Measurements from ENCODE around the gene MBD3L4.
A peak's percentile ranks its signal among the peaks of the same experiment; 100 is the strongest.
"Not testable (repeated sequence)": the region's sequence is repeated elsewhere in the genome, so short reads cannot be mapped to it uniquely, and the experiment has no call there.

The MBD3L4 gene

DNA sequence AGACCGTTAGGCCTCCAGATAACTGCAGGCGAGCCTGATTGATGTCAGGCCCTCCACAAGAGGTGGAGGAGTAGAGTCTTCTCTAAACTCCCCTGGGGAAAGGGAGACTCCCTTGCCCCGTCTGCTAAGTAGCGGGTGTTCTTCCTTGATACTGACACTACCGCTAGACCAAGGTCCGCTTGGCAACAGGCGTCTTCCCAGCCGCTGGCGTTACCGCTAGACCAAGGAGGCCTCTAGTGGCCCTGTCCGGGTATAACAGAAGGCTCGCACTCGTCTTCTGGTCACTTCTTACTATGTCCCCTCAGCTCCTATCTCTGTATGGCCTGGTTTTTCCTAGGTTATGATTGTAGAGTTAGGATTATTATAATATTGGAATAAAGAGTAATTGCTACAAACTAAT, 27.1 kb upstream of the MBD3L4 start:
- TF ChIP-seq, protein P1, sequence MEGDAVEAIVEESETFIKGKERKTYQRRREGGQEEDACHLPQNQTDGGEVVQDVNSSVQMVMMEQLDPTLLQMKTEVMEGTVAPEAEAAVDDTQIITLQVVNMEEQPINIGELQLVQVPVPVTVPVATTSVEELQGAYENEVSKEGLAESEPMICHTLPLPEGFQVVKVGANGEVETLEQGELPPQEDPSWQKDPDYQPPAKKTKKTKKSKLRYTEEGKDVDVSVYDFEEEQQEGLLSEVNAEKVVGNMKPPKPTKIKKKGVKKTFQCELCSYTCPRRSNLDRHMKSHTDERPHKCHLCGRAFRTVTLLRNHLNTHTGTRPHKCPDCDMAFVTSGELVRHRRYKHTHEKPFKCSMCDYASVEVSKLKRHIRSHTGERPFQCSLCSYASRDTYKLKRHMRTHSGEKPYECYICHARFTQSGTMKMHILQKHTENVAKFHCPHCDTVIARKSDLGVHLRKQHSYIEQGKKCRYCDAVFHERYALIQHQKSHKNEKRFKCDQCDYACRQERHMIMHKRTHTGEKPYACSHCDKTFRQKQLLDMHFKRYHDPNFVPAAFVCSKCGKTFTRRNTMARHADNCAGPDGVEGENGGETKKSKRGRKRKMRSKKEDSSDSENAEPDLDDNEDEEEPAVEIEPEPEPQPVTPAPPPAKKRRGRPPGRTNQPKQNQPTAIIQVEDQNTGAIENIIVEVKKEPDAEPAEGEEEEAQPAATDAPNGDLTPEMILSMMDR (IDR thresholded peaks at IDR 0.05; ENCODE audit: low read depth, low read length, missing control alignments): peak; percentile 52
- H3K4me3 ChIP-seq (ENCODE audit: low read depth, low read length); H3K36me3 ChIP-seq (replicated peaks); H3K27me3 ChIP-seq (replicated peaks); H3K27ac ChIP-seq; in situ Hi-C loops (cut with HindIII; ENCODE audit: low pct_ligation_motif_present, low sequenced_read_pairs): not testable (repeated sequence)
- DNase-seq: peak; percentile 9

GRCh38 chr19:7063764-7064418, 23.9 kb upstream of the MBD3L4 start:
- DNase-seq: no peak
- Histone ChIP-seq H3K27me3 (replicated peaks) (no peaks in the 10 kb centered on the region), H3K4me3 (ENCODE audit: low read depth, low read length) (no peak overlapping the region), H3K36me3 (replicated peaks) (no peaks in the 10 kb centered on the region), H3K27ac (no peak overlapping the region)
- in situ Hi-C loops (cut with HindIII; ENCODE audit: low pct_ligation_motif_present, low sequenced_read_pairs): no loop called here
- TF ChIP-seq, protein P1 (IDR thresholded peaks at IDR 0.05; ENCODE audit: low read depth, low read length, missing control alignments): no peak

DNA sequence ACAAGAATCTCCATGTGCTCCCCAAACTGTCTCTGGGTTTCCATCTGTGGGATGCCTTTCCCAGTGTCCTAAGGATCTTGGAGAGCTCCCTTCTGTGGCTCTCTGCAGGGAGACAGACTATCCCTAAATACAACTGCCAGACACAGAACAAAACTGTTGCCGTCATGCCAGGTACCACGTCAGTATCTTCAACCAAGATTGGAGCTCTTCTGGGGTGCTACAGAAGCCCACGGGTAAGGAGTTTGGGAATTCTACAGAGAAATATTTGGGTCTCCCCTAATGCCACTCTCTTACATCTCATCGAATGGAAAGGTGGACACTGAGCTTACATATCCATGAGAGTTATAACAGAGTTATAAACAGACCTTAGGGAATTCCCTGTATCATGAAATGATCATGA, 23.4 kb upstream of the MBD3L4 start:
- TF ChIP-seq, protein P1 (IDR thresholded peaks at IDR 0.05; ENCODE audit: low read depth, low read length, missing control alignments): no peak
- DNase-seq: no peak
- no peaks in the 10 kb centered on the region for H3K36me3 ChIP-seq (replicated peaks)
- in situ Hi-C loops (cut with HindIII; ENCODE audit: low pct_ligation_motif_present, low sequenced_read_pairs): no loop called here
- H3K27ac ChIP-seq: no peak overlapping the region
- H3K4me3 ChIP-seq (ENCODE audit: low read depth, low read length): no peak overlapping the region
- no peaks in the 10 kb centered on the region for H3K27me3 ChIP-seq (replicated peaks)

GRCh38 chr19:7059977-7060376, 20.0 kb upstream of the MBD3L4 start:
- H3K4me3 ChIP-seq (ENCODE audit: low read depth, low read length); DNase-seq; H3K27ac ChIP-seq; in situ Hi-C loops (cut with HindIII; ENCODE audit: low pct_ligation_motif_present, low sequenced_read_pairs); H3K36me3 ChIP-seq (replicated peaks); H3K27me3 ChIP-seq (replicated peaks): not testable (repeated sequence)

DNA sequence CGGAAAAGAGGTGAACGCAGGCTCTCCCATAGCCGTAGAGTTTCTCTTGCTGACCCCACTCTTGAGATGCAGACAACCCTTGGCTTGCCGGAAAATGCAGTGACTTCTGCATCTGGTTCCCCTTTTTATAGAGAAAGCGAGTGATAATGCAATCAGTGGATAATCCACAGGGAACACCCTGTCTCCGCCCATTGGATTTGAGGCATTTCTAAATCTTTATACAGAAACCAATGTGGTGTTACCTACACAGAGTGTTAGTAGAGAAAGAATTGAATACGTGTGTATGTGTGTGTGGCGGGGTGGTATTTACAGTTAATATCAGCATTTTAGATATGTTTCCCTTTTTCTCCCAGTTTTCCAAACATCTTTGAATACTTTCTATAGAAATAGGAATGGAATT, 18.6 kb upstream of the MBD3L4 start, which contains the start of gene MBD3L3:
MBD3L3 (minus strand) TSS at position 101 of the 400 bp plus-strand sequence; CDS start at position 30, 71 bp downstream.
- in situ Hi-C loops (cut with HindIII; ENCODE audit: low pct_ligation_motif_present, low sequenced_read_pairs); H3K27ac ChIP-seq; H3K27me3 ChIP-seq (replicated peaks); H3K36me3 ChIP-seq (replicated peaks); H3K4me3 ChIP-seq (ENCODE audit: low read depth, low read length); DNase-seq: not testable (repeated sequence)

DNA sequence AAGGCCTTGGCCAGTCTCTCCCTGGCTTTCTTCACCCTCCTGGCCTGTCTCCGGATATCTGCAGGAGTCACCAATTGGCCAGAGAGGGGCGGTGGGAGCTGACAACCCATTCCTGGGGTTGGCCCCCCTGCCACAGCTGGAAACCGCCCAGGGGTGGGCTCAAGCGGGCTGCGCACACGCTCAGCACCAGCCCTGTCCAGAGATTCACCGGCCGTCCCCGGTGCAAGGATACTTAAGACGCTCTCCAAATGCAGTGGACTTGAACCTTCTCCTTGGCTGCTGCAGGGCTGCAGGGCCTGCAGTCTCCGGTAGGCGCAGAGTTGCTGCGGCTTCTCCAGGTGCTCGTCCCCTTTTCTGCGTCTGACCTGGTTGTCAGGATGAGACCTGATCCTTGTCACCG, 16.4 kb upstream of the MBD3L4 start:
- H3K4me3 ChIP-seq (ENCODE audit: low read depth, low read length); H3K36me3 ChIP-seq (replicated peaks); in situ Hi-C loops (cut with HindIII; ENCODE audit: low pct_ligation_motif_present, low sequenced_read_pairs); H3K27ac ChIP-seq; H3K27me3 ChIP-seq (replicated peaks); DNase-seq: not testable (repeated sequence)

GRCh38 chr19:7055679-7056078, 15.7 kb upstream of the MBD3L4 start:
- H3K4me3 ChIP-seq (ENCODE audit: low read depth, low read length); H3K27me3 ChIP-seq (replicated peaks); H3K36me3 ChIP-seq (replicated peaks); in situ Hi-C loops (cut with HindIII; ENCODE audit: low pct_ligation_motif_present, low sequenced_read_pairs); DNase-seq; H3K27ac ChIP-seq: not testable (repeated sequence)

GRCh38 chr19:7054635-7055368, 14.8 kb upstream of the MBD3L4 start:
- H3K4me3 ChIP-seq (ENCODE audit: low read depth, low read length); H3K36me3 ChIP-seq (replicated peaks); DNase-seq; in situ Hi-C loops (cut with HindIII; ENCODE audit: low pct_ligation_motif_present, low sequenced_read_pairs); H3K27me3 ChIP-seq (replicated peaks); H3K27ac ChIP-seq: not testable (repeated sequence)

DNA sequence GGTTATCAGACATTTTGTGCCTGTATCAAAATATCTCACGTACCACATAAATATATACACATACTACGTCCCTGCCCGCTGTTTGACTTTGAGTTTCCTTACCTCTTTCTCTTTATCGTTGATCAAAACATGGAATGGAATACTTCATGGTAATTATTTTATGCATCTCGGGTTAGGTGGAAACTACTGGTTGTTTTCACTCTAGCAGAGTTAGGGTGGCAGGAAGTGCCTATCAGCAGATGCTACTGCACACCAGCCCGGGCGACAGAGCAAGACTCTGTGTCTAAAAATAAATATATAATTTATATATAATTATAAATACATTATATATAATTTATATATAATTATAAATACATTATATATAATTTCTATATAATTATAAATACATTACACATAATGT, 12.9 kb upstream of the MBD3L4 start:
- in situ Hi-C loops (cut with HindIII; ENCODE audit: low pct_ligation_motif_present, low sequenced_read_pairs); H3K36me3 ChIP-seq (replicated peaks); H3K27me3 ChIP-seq (replicated peaks); H3K4me3 ChIP-seq (ENCODE audit: low read depth, low read length); DNase-seq; H3K27ac ChIP-seq: not testable (repeated sequence)

DNA sequence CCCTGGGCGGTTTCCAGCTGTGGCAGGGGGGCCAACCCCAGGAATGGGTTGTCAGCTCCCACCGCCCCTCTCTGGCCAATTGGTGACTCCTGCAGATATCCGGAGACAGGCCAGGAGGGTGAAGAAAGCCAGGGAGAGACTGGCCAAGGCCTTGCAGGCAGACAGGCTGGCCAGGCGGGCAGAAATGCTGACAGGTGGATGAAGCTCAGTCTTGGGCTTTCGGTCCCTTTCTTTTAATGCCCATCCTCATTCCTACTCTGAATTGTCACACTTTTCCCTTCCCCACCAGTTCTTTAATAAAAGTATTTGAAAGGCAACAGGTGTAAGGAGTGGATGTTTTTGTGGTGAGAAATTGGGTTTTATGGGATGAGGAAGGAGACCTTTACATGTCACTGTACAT, 11.4 kb upstream of the MBD3L4 start:
- H3K27me3 ChIP-seq (replicated peaks); H3K36me3 ChIP-seq (replicated peaks); H3K4me3 ChIP-seq (ENCODE audit: low read depth, low read length); H3K27ac ChIP-seq; in situ Hi-C loops (cut with HindIII; ENCODE audit: low pct_ligation_motif_present, low sequenced_read_pairs); DNase-seq: not testable (repeated sequence)

- H3K4me3 ChIP-seq (ENCODE audit: low read depth, low read length); in situ Hi-C loops (cut with HindIII; ENCODE audit: low pct_ligation_motif_present, low sequenced_read_pairs): not testable (repeated sequence)
Measured at GRCh38 chr19:7049021-7049420, 9.0 kb upstream of the MBD3L4 start, which contains the start of gene MBD3L2. Gene MBD3L2 (plus strand): TSS chr19:7049321. CDS start chr19:7049374, 53 bp downstream.

More at GRCh38 chr19:7049021-7049420, 9.0 kb upstream of the MBD3L4 start, which contains the start of gene MBD3L2:
- H3K27ac ChIP-seq; DNase-seq; H3K27me3 ChIP-seq (replicated peaks); H3K36me3 ChIP-seq (replicated peaks): not testable (repeated sequence)
